ENCODE results near the gene UROC1.

- TF ChIP-seq CTCF (IDR thresholded peaks at IDR 0.05) (no peak), ZFX (IDR thresholded peaks at IDR 0.05; ENCODE audit: borderline replicate concordance) (no peak)
These were observed 23.2 kb downstream of the UROC1 start for GRCh38 chr3:126494204-126494969.

Data from 22Rv1 (cell line).